ENCODE data around the gene CDK15. TPM values are rescaled to one million over a fixed set of nuclear protein-coding genes. Genes with fewer than 3 reads are reported as not detected.

CDK15 gene
- total and polyA plus RNA-seq, 9 of the 15 experiments (the other 6 are each of a cell fraction or from before 2014, with no cell fraction given): not detected

DNA sequence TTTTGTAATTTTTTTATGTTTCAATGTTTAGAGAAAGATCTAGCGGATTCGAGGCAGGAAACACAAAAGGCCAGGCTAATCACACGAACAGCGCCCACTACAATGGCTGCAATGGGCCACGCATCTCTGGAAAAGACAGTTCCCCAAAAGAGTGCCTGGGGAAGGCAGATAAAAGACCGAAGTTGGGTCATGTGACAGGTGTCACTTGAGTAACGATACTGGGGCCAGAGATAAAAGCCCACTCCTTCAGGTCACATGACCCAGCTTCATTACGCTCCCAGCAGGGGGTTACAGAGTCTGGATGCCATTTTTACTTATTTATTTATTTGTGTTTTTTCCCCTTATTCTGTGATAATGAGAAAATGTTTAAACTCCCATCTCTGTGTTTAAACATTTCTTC, 95.4 kb downstream of the CDK15 start (continued):
- TF ChIP-seq FOXA3 (CRISPR knock-in tag; conservative IDR thresholded peaks at IDR 0.05 in 1 of 2, IDR thresholded peaks at IDR 0.05 in 1 of 2) (no peak), SREBF1 (IDR thresholded peaks at IDR 0.05; ENCODE audit: borderline replicate concordance, low read depth, low read length) (no peak), ZBTB17 (CRISPR knock-in tag; IDR thresholded peaks at IDR 0.05) (peak; percentile 71; the same call in 1 of the 2 replicates), ZNF589 (CRISPR knock-in tag; IDR thresholded peaks at IDR 0.05; ENCODE audit: low read depth) (peak; percentile 77), NELFE (IDR thresholded peaks at IDR 0.05; ENCODE audit: insufficient read depth, insufficient read length) (no peak), CBFA2T2 (conservative IDR thresholded peaks at IDR 0.05) (peak; percentile 98), OTX1 (CRISPR knock-in tag; IDR thresholded peaks at IDR 0.05) (no peak), FOXM1 (IDR thresholded peaks at IDR 0.05; ENCODE audit: low read depth) (peak; percentile 89), FOXM1 (CRISPR knock-in tag; IDR thresholded peaks at IDR 0.05; ENCODE audit: low read depth) (no peak), ZNF184 (CRISPR knock-in tag; IDR thresholded peaks at IDR 0.05) (no peak), RNF2 (IDR thresholded peaks at IDR 0.05) (peak; percentile 79; the same call in 1 of the 2 replicates), PML (IDR thresholded peaks at IDR 0.05; ENCODE audit: low read length) (peak; percentile 93), ZNF175 (CRISPR knock-in tag; IDR thresholded peaks at IDR 0.05; ENCODE audit: low read depth) (peak; percentile 88), RHOXF2B (CRISPR knock-in tag; conservative IDR thresholded peaks at IDR 0.05) (no peak), ZNF239 (CRISPR knock-in tag; IDR thresholded peaks at IDR 0.05) (no peak), ARNT (IDR thresholded peaks at IDR 0.05) (peak; percentile 79 to 88), ZNF57 (CRISPR knock-in tag; IDR thresholded peaks at IDR 0.05) (no peak)
- TF ChIP-seq, protein P1, sequence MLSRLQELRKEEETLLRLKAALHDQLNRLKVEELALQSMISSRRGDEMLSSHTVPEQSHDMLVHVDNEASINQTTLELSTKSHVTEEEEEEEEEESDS (CRISPR knock-in tag; IDR thresholded peaks at IDR 0.05): no peak
- TF ChIP-seq, protein P2, sequence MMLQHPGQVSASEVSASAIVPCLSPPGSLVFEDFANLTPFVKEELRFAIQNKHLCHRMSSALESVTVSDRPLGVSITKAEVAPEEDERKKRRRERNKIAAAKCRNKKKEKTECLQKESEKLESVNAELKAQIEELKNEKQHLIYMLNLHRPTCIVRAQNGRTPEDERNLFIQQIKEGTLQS (IDR thresholded peaks at IDR 0.05): no peak
- TF ChIP-seq, protein P2 (CRISPR knock-in tag; conservative IDR thresholded peaks at IDR 0.05): no peak
- TF ChIP-seq, protein P3, sequence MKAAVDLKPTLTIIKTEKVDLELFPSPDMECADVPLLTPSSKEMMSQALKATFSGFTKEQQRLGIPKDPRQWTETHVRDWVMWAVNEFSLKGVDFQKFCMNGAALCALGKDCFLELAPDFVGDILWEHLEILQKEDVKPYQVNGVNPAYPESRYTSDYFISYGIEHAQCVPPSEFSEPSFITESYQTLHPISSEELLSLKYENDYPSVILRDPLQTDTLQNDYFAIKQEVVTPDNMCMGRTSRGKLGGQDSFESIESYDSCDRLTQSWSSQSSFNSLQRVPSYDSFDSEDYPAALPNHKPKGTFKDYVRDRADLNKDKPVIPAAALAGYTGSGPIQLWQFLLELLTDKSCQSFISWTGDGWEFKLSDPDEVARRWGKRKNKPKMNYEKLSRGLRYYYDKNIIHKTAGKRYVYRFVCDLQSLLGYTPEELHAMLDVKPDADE (conservative IDR thresholded peaks at IDR 0.05; ENCODE audit: control insufficient read depth, low read depth, low read length): no peak
- TF ChIP-seq, protein P4, sequence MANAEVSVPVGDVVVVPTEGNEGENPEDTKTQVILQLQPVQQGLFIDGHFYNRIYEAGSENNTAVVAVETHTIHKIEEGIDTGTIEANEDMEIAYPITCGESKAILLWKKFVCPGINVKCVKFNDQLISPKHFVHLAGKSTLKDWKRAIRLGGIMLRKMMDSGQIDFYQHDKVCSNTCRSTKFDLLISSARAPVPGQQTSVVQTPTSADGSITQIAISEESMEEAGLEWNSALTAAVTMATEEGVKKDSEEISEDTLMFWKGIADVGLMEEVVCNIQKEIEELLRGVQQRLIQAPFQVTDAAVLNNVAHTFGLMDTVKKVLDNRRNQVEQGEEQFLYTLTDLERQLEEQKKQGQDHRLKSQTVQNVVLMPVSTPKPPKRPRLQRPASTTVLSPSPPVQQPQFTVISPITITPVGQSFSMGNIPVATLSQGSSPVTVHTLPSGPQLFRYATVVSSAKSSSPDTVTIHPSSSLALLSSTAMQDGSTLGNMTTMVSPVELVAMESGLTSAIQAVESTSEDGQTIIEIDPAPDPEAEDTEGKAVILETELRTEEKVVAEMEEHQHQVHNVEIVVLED (CRISPR knock-in tag; IDR thresholded peaks at IDR 0.05): peak; percentile 22; the same call in 1 of the 2 replicates
- TF ChIP-seq, protein P5, sequence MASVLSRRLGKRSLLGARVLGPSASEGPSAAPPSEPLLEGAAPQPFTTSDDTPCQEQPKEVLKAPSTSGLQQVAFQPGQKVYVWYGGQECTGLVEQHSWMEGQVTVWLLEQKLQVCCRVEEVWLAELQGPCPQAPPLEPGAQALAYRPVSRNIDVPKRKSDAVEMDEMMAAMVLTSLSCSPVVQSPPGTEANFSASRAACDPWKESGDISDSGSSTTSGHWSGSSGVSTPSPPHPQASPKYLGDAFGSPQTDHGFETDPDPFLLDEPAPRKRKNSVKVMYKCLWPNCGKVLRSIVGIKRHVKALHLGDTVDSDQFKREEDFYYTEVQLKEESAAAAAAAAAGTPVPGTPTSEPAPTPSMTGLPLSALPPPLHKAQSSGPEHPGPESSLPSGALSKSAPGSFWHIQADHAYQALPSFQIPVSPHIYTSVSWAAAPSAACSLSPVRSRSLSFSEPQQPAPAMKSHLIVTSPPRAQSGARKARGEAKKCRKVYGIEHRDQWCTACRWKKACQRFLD (CRISPR knock-in tag; IDR thresholded peaks at IDR 0.05): 0 out of 2 replicates have a peak, but pooled peaks have one; percentile 26
- TF ChIP-seq, protein P6, sequence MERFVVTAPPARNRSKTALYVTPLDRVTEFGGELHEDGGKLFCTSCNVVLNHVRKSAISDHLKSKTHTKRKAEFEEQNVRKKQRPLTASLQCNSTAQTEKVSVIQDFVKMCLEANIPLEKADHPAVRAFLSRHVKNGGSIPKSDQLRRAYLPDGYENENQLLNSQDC (CRISPR knock-in tag; IDR thresholded peaks at IDR 0.05): no peak

All from K562 (cell line).